Breast epithelium (tissue), 3 donors: Measurements from ENCODE around the gene RBM19.

Experiments used
- POLR2AphosphoS5 ChIP-seq, 3 donors: sonication (generic); formaldehyde crosslinking; IDR thresholded peaks; one replicate each; pipeline ENCODE4 v1.6.1; 2017; ENCODE audit warnings: antibody characterized with exemption in 3 of 3
- TF ChIP-seq, protein P1 (sequence below), 3 donors: fragments of 450-650 bp; IDR thresholded peaks; one replicate each; pipeline ENCODE4 v1.5.1; 2016 to 2017; ENCODE audit warnings: antibody characterized with exemption in 3 of 3, mild to moderate bottlenecking in 3 of 3, moderate library complexity in 3 of 3

DNA sequence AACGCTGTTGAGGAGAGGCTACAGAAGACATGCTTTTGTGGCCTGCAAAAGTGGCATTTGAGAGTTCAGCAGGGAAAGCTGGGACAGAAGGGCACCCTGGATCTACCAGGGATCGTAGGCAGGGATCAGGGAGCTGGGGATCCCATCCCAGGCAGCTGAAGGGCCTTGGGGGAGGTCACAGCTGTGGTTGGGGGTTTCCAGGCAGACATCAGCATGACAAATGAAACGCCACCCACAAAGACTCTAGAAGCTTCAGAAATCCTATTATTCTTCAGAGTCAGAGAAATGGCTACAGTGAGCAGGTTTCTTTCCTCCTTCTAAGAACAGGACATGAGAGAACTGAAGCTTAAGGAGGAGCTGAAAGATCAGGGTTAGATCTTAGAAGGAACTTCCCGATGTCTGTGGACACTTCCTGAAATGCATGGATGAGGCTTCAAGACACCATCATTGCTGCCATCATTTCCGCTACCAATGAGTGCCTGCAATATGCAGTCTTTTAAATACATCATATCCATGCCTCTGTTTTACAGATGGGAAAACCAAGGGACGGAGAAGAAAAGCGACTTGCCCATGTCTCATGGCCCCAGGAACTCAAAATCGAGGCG, 104.3 kb downstream of the RBM19 start:
- TF ChIP-seq, protein P1, sequence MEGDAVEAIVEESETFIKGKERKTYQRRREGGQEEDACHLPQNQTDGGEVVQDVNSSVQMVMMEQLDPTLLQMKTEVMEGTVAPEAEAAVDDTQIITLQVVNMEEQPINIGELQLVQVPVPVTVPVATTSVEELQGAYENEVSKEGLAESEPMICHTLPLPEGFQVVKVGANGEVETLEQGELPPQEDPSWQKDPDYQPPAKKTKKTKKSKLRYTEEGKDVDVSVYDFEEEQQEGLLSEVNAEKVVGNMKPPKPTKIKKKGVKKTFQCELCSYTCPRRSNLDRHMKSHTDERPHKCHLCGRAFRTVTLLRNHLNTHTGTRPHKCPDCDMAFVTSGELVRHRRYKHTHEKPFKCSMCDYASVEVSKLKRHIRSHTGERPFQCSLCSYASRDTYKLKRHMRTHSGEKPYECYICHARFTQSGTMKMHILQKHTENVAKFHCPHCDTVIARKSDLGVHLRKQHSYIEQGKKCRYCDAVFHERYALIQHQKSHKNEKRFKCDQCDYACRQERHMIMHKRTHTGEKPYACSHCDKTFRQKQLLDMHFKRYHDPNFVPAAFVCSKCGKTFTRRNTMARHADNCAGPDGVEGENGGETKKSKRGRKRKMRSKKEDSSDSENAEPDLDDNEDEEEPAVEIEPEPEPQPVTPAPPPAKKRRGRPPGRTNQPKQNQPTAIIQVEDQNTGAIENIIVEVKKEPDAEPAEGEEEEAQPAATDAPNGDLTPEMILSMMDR (IDR thresholded peaks at IDR 0.05), result no peak
- no peak for TF ChIP-seq POLR2AphosphoS5 (IDR thresholded peaks at IDR 0.05)
